ENCODE results near the gene SNX25. TPM values are rescaled to one million over a fixed set of nuclear protein-coding genes. Genes with fewer than 3 reads are reported as not detected.
"Not testable (repeated sequence)": the region's sequence is repeated elsewhere in the genome, so short reads cannot be mapped to it uniquely, and the experiment has no call there.

The SNX25 gene
- total RNA-seq, 1 experiment from 2014 or later: 16.7 TPM

GRCh38 chr4:185205697-185206342 is 3.6 kb upstream of the SNX25 start:
- Histone ChIP-seq H3K4me3 (ENCODE audit: low read depth in 2 of 2, low read length in 2 of 2) (no peak overlapping the region), H3K27ac (ENCODE audit: low read length) (no peak overlapping the region), H3K9me3 (ENCODE audit: control insufficient read depth, insufficient read depth, low read depth, low read length) (no peaks in the 10 kb centered on the region), H3K27me3 (ENCODE audit: control insufficient read depth, insufficient read depth, low read length) (no peaks in the 10 kb centered on the region), H3K4me1 (ENCODE audit: control insufficient read depth, insufficient read depth, low read length) (peaks cover 17% of the 10 kb centered on the region), H3K36me3 (ENCODE audit: control insufficient read depth, insufficient read depth, low read length) (peaks cover 4% of the 10 kb centered on the region; the same call in 1 of the 2 replicates)
- ATAC-seq (no peak), DNase-seq (ENCODE audit: low read depth, low spot score) (no peak)
- no TSS peak for BruUV-seq (replicated peaks)
- ChIA-PET CTCF (no interaction called here), POLR2A (no interaction called here)
- in situ Hi-C loops (cut with HindIII; ENCODE audit: low pct_unique_long_range_greater_than_20kb, low sequenced_read_pairs): no loop called here
- TF ChIP-seq TCF7L2 (IDR thresholded peaks at IDR 0.05; ENCODE audit: low read depth, low read length) (no peak), SIN3A (IDR thresholded peaks at IDR 0.05; ENCODE audit: borderline replicate concordance, insufficient read depth, low read depth, low read length) (no peak)
- intact Hi-C loops (cut with micrococcal nuclease; ENCODE audit: unreplicated experiment): loop anchor here (10.0 kb wide), 1 partner anchor 389 kb away; no protein-coding TSS in a partner anchor

- DNase-seq (ENCODE audit: low read depth, low spot score) (no peak), ATAC-seq (no peak)
- no peaks in the 10 kb centered on the region for H3K9me3 ChIP-seq (ENCODE audit: control insufficient read depth, insufficient read depth, low read depth, low read length)
- no peak for TF ChIP-seq SIN3A (IDR thresholded peaks at IDR 0.05; ENCODE audit: borderline replicate concordance, insufficient read depth, low read depth, low read length)
- no peak for TF ChIP-seq POLR2AphosphoS5 (IDR thresholded peaks at IDR 0.05; ENCODE audit: low read depth, low read length)
- no peak for TF ChIP-seq REST (IDR thresholded peaks at IDR 0.05; ENCODE audit: insufficient read depth in 1 of 2, low read depth in 2 of 2, low read length in 1 of 2)
- no peak for TF ChIP-seq TCF7L2 (IDR thresholded peaks at IDR 0.05; ENCODE audit: low read depth, low read length)
- TF ChIP-seq CTCF (IDR thresholded peaks at IDR 0.05): no peak
- peaks cover 4% of the 10 kb centered on the region; the same call in 1 of the 2 replicates for H3K36me3 ChIP-seq (ENCODE audit: control insufficient read depth, insufficient read depth, low read length)
- CTCF ChIA-PET: no interaction called here
- intact Hi-C loops (cut with micrococcal nuclease; ENCODE audit: unreplicated experiment): loop anchor here (10.0 kb wide), 1 partner anchor 387 kb away; no protein-coding TSS in a partner anchor
- BruUV-seq (replicated peaks): no TSS peak
- H3K27me3 ChIP-seq (ENCODE audit: control insufficient read depth, insufficient read depth, low read length): no peaks in the 10 kb centered on the region
- H3K4me1 ChIP-seq (ENCODE audit: control insufficient read depth, insufficient read depth, low read length): peaks cover 11% of the 10 kb centered on the region
- POLR2A ChIA-PET: no interaction called here
- H3K4me3 ChIP-seq (ENCODE audit: low read depth in 2 of 2, low read length in 2 of 2): no peak overlapping the region
- in situ Hi-C loops (cut with HindIII; ENCODE audit: low pct_unique_long_range_greater_than_20kb, low sequenced_read_pairs): no loop called here
- no peak overlapping the region for H3K27ac ChIP-seq (ENCODE audit: low read length)
Measured at GRCh38 chr4:185207466-185207865, 1.9 kb upstream of the SNX25 start.

- CTCF ChIA-PET, POLR2A ChIA-PET: not testable (repeated sequence)
- peak; percentile 62 for ATAC-seq
Measured at GRCh38 chr4:185209852-185210101, 379 bp downstream of the SNX25 start.

More at GRCh38 chr4:185209852-185210101, 379 bp downstream of the SNX25 start:
- intact Hi-C loops (cut with micrococcal nuclease; ENCODE audit: unreplicated experiment): loop anchor here (10.0 kb wide), 1 partner anchor 385 kb away; no protein-coding TSS in a partner anchor
- BruUV-seq (replicated peaks); DNase-seq (ENCODE audit: low read depth, low spot score); in situ Hi-C loops (cut with HindIII; ENCODE audit: low pct_unique_long_range_greater_than_20kb, low sequenced_read_pairs); H3K36me3 ChIP-seq (ENCODE audit: control insufficient read depth, insufficient read depth, low read length); H3K9me3 ChIP-seq (ENCODE audit: control insufficient read depth, insufficient read depth, low read depth, low read length); H3K27me3 ChIP-seq (ENCODE audit: control insufficient read depth, insufficient read depth, low read length); H3K4me1 ChIP-seq (ENCODE audit: control insufficient read depth, insufficient read depth, low read length); H3K27ac ChIP-seq (ENCODE audit: low read length): not testable (repeated sequence)
- 0 out of 2 replicates have a peak, but pooled peaks have one; percentile 7 for TF ChIP-seq CTCF (IDR thresholded peaks at IDR 0.05)
- peak overlapping the region; percentile 66 to 77; a peak in 3 of 4 replicates for H3K4me3 ChIP-seq (ENCODE audit: low read depth in 2 of 2, low read length in 2 of 2)
